SK-N-MC (cell line): ENCODE measurements around the gene FAM174C.

Source experiments
- EZH2 ChIP-seq: fragments of 200-600 bp; sonication (generic); IDR thresholded peaks from one replicate; pipeline ENCODE4 v1.6.1; 2017; ENCODE audit warnings: antibody characterized with exemption
- FOXP2 ChIP-seq: optimal IDR thresholded peaks from 2 replicates; pipeline ENCODE3; 2011; ENCODE audit warnings: mild to moderate bottlenecking, moderate library complexity; ENCODE audit not compliant: insufficient read depth; ENCODE audit errors: extremely low read length, control extremely low read depth
- POLR2AphosphoS5 ChIP-seq: IDR thresholded peaks from 2 replicates; pipeline ENCODE4 v1.6.1; 2012; ENCODE audit warnings: mild to moderate bottlenecking, low read depth, low read length, borderline replicate concordance

GRCh38 chr19:1274081-1274851 lies 1.1 kb upstream of the FAM174C start:
- TF ChIP-seq POLR2AphosphoS5 (no peak), EZH2 (no peak), FOXP2 (no peak)
